ENCODE data around the gene HDAC7.

The HDAC7 gene

DNA sequence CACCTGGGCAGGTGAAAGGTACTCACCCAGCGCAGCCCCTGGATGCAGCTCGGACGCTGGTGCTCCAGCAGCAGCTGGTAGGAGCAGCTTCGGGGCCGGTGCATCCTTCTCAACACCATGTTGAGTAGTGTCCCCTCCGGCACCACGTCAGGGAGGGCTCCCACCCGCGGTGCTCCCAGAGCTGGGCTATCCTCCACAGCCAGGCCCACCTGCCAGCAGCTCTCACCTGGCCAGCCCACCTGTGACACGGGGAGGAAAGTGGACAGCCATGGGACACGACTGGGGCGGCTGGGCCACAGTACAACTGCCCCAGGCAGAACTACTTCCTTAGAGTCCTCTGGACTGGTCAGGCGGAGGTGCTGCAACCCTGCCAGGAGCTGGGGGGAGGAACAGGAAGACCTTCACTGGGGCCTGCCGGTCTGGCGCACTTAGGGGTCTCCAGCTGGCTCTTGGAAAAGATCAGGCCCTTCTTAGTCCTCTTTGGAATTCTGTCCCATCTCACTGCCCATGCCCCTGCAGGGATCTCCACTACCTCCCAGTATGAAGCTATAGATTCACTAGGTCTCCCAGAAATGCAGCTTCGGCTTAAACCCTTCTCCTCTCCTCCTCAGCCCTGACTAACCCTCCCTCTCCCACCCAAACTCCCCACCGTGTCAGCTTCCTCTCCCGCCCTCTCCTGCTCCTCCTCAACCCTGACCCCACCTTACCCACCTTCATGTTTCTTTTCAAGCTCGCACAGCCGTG, 61.7 kb downstream of the HDAC7 start:
- no peak for DNase-seq

DNA sequence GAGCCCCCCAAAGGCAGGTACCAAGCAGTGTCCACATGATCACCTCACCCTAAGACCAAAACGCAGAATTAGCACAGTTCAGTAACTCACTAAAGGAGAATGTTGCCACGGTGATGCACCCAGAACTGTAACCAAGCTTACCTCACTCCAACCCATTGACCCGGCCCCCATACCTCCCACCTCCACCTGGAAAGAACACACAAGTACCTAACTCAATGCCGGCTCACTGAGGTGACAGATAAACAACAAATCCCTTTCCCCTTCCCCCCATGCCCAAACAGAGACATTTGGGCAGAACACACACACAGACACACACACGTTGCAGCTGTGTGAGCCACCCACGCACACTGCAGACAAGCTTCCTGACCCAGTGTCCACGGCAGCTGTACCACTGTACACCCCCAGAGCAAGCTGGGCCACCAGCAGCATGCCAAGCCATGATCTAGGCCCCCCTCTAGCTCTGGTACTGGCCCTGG, 62.3 kb downstream of the HDAC7 start:
- DNase-seq: no peak

DNA sequence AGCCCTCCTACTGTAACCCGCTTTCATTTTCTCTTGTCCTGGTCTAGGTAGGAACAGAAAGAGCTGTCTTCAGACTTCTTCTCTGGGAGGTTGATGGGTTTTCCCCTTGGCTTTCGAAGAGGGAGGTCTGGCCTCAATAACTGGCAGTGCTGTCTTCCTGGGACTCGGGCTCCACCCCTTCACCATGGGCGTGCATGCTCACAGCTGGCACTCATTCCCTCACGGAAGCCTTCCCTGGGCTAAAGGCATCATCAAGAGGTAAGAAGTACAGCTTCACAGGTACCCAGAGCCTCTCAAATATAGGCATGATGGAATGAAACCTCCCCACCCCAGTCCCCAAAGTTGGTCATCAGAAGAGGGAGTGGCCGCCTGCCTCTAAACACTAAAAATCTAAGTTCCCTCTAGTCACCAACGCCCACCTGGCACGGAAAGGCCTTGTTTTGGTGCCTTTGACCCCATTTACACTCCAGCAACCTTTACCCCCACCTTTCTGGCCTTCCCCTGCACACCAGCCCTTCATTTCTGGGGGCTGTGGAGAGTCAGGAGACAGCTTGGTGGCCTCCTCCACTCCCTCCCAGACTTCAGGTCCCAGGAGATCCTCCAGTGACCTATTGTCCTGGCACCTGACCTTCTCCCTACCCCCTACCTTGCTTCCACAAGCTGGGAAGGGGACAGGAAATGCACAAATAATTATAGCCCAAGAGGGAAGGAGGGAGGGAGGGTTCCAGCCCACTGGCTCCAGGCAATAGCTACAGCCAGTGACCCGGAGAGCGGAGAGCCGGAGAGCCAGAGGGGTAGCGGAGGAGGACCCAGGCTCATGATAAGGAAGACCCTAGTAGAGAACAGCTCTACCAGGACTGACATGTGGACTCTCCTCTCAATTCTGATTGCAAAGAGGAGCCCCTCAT, 63.8 kb downstream of the HDAC7 start:
- no peak for DNase-seq

DNA sequence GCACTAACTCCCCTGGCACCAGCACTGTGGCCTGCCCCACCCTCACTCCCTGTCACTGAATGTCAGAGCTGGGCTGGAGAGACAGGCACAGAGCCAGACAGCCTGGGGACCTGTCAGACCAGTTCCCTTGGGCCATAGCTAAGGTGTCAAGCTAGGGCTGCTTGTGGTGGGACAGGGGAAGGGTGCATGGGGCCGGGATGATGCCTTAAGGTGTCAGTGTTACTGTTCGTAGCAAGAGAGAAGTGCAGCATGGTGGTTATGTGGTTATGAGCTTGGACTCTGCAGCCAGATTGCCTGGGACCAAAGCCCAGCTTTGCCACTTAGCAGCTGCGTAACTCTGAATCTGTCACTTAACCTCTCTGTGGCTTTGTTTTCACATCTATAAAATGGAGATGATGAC, 64.8 kb downstream of the HDAC7 start:
- no peak for DNase-seq

DNA sequence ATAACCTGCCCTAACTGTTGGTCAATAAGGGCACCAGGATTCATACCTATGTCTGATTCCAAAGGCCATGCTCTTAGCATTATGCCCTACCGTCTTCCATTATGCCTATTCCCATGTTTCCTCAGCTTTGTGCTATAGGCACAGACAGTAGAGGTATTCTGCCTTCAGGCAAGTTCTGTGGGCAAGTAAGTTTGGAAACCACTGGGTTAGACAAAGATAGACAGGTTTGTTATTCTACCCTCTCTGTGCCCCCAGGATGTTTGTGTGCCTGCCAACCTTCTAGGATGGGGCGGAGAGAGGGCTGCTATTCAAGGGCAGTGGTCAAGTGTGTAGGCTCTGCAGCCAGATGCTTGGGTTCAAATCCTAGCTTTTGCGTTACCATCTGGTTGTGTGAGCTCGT, 65.6 kb downstream of the HDAC7 start:
- no peak for DNase-seq

DNA sequence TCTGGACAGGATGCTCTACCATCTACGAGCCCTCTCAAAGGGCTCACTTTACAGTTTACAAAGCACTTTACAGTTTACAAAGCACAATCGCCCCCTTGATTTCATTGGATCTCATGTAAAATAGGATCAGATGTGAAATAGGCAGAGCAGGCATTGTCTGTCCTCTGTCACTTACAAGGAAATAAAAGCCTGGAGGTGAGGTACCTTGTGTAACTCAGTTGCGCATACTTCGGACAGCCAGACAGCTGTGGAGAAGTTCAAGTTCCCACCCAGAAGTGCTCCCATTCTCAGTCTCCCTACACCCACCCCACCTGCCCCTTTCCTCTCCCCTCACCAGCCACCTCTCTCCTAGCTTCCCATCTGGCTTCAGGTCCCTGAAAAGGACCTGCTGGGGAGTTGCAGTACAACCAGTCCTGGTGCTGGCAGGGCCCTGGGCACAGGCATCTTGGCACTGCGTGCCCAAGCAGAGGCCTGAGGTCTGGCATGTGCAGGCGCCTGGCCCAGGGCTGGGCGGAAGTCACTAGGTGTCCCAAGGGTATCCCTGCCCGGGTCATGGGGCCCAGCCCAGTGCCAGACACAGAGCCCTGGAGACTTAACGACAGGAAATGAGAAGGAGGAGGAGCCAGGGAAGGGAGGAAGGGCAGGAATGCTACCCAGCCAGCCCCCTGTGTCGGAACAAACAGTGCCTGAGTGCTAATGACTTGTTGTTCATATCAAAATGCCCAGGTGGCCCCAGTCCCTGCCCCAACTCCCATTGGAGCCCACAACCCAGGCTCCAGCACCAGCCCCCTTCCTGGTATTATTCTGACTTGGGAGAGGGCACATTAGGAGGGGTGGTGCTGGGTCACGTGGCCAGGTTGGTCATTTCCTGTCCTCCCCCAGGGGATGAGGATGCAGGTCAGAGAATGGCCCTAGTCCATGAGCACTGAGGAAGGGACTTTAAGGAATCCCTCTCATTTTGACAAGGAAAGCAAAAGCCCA, 66.4 kb downstream of the HDAC7 start:
- DNase-seq: no peak

DNA sequence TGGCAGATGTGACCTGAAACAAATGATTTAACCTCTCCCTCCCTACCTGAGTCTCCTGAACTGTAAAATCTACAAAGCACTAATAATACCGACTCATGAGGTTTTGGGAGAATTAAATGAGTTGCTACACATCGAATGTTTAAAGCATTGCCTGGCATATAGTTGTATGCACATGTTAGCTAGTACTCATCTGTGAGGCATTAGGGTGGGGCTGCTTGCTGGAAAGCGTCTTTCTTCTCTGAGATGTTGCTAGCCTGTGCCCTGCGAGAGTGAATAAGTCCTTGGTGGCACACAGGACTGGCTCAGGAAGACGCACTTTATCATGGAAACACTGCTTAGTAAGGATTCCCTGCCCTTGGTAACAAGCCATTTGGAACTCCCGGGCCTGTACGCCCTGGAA, 67.2 kb downstream of the HDAC7 start:
- no peak for DNase-seq

DNA sequence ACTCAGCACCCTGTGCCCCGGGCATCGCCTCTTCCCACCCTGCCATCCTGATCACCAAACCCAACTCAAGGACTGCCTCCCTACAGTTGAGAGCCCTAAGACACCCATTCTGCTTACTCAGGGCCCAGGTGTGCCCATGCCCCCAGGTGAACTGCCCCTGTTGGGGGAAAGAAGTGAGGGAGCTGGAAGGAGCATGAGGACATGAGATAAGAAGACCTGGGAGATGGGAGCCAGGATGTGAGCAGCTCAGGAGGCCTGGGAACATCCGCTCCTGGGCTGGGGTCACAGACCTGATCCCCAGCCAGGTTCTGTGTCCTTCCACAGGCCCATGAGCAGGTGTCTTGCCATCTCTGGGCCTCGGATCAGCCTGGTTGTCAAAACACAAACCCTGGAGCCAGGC, 67.6 kb downstream of the HDAC7 start:
- DNase-seq: no peak

DNA sequence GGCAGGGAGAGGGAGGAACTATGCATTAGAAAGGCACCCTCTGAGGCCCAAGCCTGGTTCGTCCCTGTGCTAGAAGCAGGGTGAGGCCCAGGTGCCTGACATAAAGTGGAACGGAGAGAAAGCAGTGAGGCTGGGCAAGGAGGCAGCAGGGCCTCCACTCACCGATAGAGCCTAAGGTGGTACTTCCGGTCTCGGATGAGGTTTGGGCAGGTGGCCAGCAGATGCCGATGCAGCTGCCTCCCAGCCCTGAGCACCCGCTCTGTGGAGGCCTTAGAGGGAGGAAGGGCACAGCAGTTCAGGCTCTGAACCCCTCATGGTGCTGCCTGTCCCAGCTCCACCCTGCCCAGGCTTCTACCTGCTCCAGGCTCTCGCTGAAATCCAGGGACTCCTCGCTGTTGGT, 68.1 kb downstream of the HDAC7 start:
- DNase-seq: no peak

DNA sequence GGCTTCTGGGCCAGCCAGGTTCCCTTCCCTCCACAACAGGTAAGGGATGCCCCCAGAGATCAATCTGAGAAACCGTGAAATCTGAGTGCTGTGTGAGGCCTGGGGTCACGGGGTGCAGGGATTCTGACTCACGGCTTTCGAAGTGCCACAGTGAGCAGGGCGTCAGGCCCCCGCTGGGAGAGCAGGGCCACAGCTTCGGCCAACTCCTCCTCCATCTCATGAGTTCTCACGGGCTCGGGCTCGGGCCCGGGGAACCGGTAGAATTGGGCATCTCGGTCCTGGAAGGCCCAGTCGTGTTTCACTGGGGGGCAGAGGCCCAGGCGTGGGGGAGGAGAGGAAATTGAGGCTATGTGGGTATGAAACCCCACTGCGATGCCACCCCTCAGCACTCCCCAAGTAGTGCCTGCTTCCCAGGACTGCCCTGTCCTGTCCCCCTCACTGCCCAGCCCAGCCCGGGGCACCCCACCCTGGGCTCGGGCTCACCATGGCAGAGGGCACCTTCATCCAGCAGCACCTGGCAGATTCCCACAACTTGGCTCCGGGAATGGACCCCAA, 68.7 kb downstream of the HDAC7 start:
- no peak for DNase-seq

DNA sequence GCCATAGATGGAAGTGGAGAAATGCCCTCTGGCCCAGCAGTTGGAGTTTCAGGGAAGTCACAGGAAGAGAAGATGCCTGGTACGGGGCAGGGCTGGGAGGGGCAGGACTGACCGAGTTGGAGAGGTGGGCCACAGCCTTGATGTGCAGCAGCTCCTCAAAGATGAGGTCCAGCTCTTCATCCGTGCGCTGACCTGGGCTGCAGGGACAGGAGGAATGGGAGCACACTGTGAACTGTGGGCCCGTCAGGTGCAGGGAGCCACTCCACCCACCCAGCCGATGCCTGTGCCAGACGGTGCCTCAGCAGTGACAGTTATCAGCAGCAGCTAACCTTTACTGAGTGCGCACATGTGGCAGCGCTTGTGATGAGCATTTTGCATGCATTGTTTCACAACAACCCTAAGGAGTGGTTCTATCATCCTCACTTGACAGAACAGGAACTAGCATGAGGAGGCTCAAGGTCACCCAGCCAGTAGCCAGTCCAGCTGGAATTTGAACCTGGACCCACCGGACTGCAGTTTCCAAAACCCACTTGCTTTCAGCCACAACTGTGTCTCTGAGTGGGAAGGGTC, 69.4 kb downstream of the HDAC7 start:
- no peak for DNase-seq

DNA sequence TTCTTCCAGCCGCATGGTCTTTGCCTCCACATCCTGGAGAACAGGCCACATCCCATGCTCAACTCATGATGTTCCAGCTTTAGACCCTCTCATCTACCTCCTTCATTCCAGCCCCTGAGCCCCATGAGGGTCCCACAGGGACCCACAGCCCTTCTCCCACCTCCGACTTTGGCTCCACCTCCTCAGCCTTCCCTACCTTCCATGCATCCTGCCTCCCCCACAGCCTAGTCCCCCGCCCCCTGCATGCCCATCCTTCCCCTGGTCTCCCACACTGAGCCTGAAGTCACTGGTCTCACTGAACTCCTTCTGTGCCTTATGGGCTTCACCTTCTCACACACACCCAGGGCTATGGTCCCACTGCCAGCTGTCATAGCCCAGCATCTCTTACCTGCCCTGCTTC, 70.8 kb downstream of the HDAC7 start:
- no peak for DNase-seq

DNA sequence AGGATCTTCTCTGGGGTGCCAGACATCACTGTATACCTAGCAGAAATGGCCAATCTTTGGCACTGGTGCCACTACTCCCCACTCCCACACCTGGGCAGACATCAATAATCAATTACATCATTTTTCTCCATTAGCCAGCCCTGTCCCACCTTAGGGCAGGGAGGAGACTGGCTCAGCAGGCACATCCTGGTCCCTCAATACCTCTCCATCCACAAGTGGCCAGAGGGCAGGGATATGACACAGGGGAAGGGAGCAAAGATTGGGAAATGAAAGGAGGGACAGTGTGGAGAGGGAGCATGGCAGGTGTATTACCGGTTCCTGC, 71.2 kb downstream of the HDAC7 start:
- DNase-seq: no peak

DNA sequence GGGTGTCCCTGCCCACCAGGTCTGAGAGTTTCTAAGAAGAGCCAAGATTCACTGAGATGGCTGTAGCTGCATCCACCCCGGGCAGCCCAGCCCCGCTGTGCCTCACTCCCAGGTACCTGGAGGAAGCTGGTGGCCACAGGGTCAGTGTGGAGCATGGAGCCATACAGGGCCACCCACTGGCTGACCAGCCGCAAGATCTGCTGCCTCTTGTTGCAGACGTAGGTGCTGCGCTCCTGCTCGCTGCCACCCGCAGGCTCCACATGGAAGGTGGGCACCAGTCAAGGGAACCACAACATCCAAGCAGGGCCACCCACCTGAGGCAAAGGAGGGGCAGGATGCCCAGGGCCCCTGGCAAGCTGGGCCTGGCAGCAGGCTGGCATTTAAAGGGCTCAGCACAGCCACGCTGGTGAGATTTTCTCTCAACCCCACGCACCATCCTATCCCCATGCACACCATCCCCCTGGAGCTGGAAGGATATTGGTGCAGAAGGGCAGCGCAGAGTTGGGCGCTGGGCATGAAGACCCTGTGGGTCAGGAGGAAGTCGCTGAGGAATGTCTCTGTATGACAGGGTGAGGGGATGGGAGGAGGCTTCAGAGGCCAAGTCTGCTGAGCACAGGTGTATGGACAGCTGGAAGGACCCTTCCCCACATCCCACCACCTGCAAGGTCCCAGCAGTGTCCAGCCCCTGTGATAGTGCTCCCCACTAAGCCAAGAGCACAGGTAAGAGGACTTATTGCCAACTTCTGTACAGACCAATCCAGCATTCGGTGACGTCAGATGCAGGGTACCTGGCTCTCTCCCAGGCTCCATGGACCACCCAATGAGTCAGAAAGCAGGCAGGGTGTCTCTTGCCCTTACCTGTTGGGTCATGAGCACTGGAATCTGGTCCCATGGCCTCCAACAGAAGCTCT, 71.9 kb downstream of the HDAC7 start:
- DNase-seq: no peak

DNA sequence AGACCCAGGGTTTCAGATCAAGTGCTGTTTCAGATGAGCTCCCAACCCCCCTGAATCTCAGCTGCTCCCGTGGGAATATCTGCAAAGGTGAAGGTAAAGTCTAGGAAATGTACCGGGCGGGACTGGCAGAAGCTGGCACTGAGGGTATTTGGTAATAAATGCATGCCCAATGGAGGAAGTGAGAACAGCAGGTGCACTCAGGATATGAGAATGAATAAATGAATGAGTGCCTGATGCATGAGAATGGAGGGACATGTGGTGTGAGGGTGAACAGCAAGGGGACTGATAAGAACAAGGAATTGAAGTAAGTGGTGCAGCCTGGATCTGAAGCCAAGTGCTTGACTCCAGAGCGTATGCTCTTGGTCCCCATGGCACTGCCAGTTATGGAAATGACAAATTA, 72.6 kb downstream of the HDAC7 start:
- DNase-seq: no peak

DNA sequence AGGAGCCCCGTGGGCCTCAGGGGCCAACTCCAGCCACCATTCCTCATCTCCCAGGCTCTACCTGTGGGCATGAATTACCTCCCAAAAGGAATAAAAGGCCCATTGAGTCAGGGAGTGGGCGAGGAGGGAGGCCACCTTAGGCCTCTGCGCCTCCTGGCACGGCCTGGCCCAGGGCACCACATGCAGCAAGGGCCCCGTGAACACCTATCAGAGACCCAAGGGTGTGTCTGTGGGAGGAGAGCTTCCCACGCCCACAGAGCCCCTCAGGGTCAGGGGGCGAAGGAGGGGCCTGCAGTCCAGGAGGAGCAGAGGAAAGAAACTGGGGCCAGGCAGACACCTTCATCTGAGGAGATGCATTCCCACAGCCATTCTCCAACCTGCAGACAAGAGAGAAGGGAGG, 73.2 kb downstream of the HDAC7 start:
- no peak for DNase-seq

DNA sequence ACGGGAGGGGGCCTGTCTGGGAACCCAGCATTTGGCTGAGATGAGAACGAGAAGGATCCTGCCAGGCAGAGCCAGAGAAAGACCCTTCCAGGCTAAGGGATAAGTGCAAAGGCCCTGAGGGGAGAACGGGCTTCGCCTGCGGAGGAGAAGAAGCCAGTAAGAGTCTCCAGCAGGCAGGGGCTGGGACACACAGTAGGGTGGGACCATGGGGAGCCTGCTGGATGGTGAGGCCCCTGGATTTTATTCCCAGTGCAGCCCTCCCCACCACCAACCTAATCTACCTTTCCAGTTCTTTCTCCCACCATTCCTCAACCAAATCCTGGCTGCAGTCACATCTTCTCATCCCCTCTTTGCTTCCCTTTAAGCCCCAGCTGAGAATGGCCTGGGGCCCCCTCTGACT, 73.6 kb downstream of the HDAC7 start:
- no peak for DNase-seq

DNA sequence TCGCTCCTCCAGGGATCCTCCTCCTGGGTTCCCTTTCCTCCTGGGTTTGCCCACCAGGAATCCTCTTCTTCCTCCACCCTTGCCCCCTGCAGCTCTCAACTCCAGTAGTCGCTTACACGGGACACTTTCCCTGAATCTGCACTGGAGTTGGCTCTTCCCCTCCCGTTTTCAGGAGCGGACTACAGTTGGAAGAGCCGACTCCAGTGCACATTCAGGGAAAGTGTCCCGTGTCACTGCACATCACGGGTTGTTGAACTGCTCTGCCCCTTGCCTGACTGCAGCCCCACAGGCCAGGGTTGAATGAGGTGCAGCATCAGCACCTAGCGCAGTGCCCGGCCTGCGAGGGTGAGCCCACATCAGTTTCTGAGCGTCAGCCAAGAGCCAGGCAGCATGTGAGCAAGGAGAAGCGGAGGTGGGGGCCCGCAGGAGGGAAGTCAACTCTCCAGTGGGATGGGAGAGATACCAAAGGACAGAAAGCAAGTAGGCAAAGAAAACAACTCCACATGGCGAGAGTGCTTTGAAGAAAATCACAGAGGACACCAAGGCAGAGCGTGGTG, 74.1 kb downstream of the HDAC7 start:
- DNase-seq: no peak

DNA sequence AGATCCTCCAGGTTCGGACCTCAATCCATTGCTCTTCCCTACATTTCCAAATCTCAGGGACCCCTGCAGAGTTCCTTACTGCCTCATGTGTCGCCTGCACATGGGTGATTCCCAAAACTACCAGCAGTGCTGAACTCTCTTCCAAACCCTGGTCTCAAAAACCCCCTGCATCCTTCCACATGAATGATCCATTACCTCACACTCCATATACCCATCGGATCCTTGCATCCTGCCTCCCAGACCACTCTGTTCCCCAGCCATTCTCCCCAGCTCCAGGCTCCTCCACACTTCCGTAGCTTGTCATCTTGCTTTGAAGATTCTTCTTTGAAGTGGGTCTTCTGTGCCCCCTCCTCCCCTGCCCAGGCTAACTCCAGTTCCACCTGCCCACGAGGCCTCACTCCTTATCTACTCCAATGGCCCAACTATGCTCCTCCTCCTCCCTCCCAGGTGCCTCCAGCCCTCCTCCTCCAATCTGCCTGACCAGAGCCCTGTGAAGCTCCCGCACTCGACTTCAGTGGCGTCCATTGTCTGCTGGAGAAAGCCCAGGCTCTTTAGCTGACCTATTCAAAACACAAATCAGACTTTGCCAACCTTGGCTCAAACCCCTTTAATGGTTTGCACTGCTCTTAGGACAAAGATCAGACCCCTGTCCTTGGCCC, 74.8 kb downstream of the HDAC7 start:
- no peak for DNase-seq

DNA sequence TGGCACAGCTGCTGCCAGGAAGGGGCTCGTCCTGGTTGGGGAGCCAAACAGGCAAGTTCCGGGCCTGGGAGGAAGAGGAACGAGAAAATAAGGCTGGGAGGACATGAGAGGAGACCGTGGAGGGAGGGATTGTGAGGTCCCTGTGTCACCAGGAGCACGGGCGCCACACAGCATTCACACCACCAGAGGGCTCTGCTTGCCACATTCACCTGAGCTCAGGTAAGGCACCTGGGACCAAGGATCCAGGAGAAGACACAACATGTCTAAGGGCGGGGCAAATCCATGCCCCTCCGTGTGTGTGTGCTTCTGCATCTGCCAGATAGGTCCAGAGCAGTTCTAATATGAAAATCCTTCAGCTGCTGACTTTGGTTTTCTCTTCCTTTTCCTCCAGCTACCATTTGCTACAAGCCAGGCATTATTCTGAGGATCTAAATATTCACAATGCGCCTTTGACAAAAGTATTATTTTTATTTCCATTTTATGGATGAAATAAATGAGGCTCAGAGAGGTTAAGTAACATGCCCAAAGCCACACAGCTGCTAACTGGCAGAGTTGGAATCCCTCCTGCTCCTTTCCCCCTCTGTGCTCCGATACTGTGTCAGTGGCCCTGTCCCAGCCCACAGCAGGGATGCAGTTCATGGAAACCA, 75.6 kb downstream of the HDAC7 start:
- DNase-seq: peak in 3 of 4 experiments; percentile 29 to 61 (median 35)

All from activated naive CD4-positive, alpha-beta T cell (primary cell).